H1 (cell line): ENCODE measurements around the gene C22orf42.

Source experiments
- CEBPB ChIP-seq: IDR thresholded peaks from 2 replicates; pipeline ENCODE4 v1.6.1; 2012; ENCODE audit warnings: low read depth, low read length
- CREB1 ChIP-seq: IDR thresholded peaks from 2 replicates; pipeline ENCODE4 v1.6.1; 2012; ENCODE audit warnings: inconsistent platforms
- CTCF ChIP-seq, 3 experiments: IDR thresholded peaks; 1 replicate in 2 of 3; 2 replicates in 1 of 3; pipeline versions ENCODE4 v1.5.1 to v1.6.1; 2011; ENCODE audit warnings: low read length in 3 of 3, mild to moderate bottlenecking in 3 of 3, inconsistent platforms in 2 of 3, low read depth in 1 of 3, moderate library complexity in 1 of 3; ENCODE audit not compliant: insufficient read depth in 1 of 3; ENCODE audit errors: control extremely low read depth in 1 of 3
- EZH2 ChIP-seq: fragments of 200-600 bp; sonication (generic); IDR thresholded peaks from 2 replicates; pipeline ENCODE4 v1.7.1; 2012; ENCODE audit warnings: low read depth, mild to moderate bottlenecking, moderate library complexity, low read length, inconsistent platforms; ENCODE audit not compliant: severe bottlenecking
- POLR2AphosphoS5 ChIP-seq: IDR thresholded peaks from 2 replicates; pipeline ENCODE4 v1.6.1; 2011; ENCODE audit warnings: low read depth, low read length

- TF ChIP-seq EZH2 (no peak), CREB1 (no peak), CTCF (IDR thresholded peaks at IDR 0.05; ENCODE audit: control extremely low read depth in 1 of 3, insufficient read depth in 1 of 3, low read depth in 1 of 3, low read length in 3 of 3) (no peak), POLR2AphosphoS5 (no peak), CEBPB (no peak)
These were observed 14.4 kb downstream of the C22orf42 start for GRCh38 chr22:32144496-32145274.
